Measurements from ENCODE around the gene KIF26B.

KIF26B gene

DNA sequence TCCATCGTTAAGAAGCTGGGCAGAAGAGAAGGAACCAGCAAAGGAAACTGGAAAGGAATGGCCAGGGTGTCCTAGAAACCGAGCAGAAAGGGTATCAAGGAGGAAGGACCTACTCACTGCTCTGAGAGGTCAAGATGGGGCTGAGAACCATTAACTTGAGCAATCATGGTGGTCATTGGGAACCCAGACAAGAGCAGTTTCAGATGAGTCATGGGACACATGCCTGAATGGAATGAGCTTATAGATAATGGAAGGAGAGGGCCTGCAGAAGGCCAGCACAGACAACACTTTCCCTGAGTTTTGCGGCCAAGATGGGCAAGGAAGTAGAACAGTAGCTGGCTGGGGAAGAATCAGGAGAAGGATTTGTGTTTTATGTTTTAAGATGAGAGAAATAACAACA is 383.2 kb downstream of the KIF26B start:
- Histone ChIP-seq H4K8ac (ENCODE audit: low read depth, low read length) (no peak overlapping the region), H3K79me2 (ENCODE audit: control insufficient read depth, insufficient read depth, low read length) (no peaks in the 10 kb centered on the region), H3K4me3 (ENCODE audit: low read length) (no peak overlapping the region), H3K27ac (ENCODE audit: low read depth, low read length) (no peak overlapping the region), H3K27me3 (ENCODE audit: insufficient read depth, low read length, poor library complexity) (no peaks in the 10 kb centered on the region), H2AK5ac (ENCODE audit: low read length) (no peak overlapping the region), H2BK120ac (ENCODE audit: low read depth, low read length) (no peak overlapping the region), H3K56ac (ENCODE audit: low read length) (no peak overlapping the region), H3K18ac (ENCODE audit: low read length) (no peak overlapping the region), H2BK5ac (ENCODE audit: low read length) (no peak overlapping the region), H3K4me2 (ENCODE audit: low read length) (no peak overlapping the region), H2BK15ac (replicated peaks; ENCODE audit: low read depth) (no peak overlapping the region), H3K4me1 (ENCODE audit: control insufficient read depth, low read depth, low read length) (no peaks in the 10 kb centered on the region), H3K79me1 (ENCODE audit: low read length) (no peaks in the 10 kb centered on the region), H4K5ac (ENCODE audit: low read length) (no peak overlapping the region), H3K23ac (ENCODE audit: low read length) (no peak overlapping the region), H3K4ac (ENCODE audit: low read depth, low read length) (no peak overlapping the region), H3K9ac (ENCODE audit: low read length) (no peak overlapping the region), H3K36me3 (ENCODE audit: control insufficient read depth, insufficient read depth, low read length) (no peaks in the 10 kb centered on the region)
- DNase-seq = peak; percentile 6
- no CpG with 5 or more reads among the region's 3 CpGs for WGBS (ENCODE audit: extremely low coverage, insufficient coverage, low lambda C conversion rate)

DNA sequence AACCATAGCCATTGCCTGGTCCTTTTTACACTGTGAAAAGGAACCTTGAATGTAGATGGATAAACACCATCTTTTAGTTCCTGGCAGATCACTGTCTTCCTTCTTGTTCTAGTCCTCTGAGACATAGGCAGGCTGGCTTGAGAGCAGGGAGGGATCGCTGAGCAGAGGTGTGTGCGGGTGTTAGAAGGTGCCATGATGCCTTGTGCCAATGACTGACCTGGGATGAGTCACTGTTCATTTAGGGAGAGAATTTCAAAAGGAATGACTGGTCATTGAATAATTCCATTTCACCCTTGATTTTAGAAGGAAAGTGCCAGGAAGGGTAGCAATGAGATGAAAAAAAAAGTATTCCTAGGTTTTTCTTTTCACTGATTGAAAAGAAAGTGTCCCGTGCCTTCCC is 383.9 kb downstream of the KIF26B start:
- Histone ChIP-seq H3K27ac (ENCODE audit: low read depth, low read length) (no peak overlapping the region), H3K79me2 (ENCODE audit: control insufficient read depth, insufficient read depth, low read length) (no peaks in the 10 kb centered on the region), H3K56ac (ENCODE audit: low read length) (no peak overlapping the region), H3K18ac (ENCODE audit: low read length) (no peak overlapping the region), H2AK5ac (ENCODE audit: low read length) (no peak overlapping the region), H2BK120ac (ENCODE audit: low read depth, low read length) (no peak overlapping the region), H3K4me1 (ENCODE audit: control insufficient read depth, low read depth, low read length) (no peaks in the 10 kb centered on the region), H3K23ac (ENCODE audit: low read length) (no peak overlapping the region), H4K8ac (ENCODE audit: low read depth, low read length) (no peak overlapping the region), H3K36me3 (ENCODE audit: control insufficient read depth, insufficient read depth, low read length) (no peaks in the 10 kb centered on the region), H2BK15ac (replicated peaks; ENCODE audit: low read depth) (no peak overlapping the region), H3K9ac (ENCODE audit: low read length) (no peak overlapping the region), H3K4me3 (ENCODE audit: low read length) (no peak overlapping the region), H3K4me2 (ENCODE audit: low read length) (no peak overlapping the region), H3K4ac (ENCODE audit: low read depth, low read length) (no peak overlapping the region), H3K27me3 (ENCODE audit: insufficient read depth, low read length, poor library complexity) (no peaks in the 10 kb centered on the region), H2BK5ac (ENCODE audit: low read length) (no peak overlapping the region), H3K79me1 (ENCODE audit: low read length) (no peaks in the 10 kb centered on the region), H4K5ac (ENCODE audit: low read length) (no peak overlapping the region)
- no peak for DNase-seq
- WGBS (ENCODE audit: extremely low coverage, insufficient coverage, low lambda C conversion rate) = no CpG with 5 or more reads among the region's 3 CpGs

- H2BK15ac ChIP-seq (replicated peaks; ENCODE audit: low read depth) = no peak overlapping the region
- H3K23ac ChIP-seq (ENCODE audit: low read length) = no peak overlapping the region
- no CpG with 5 or more reads among the region's 14 CpGs for WGBS (ENCODE audit: extremely low coverage, insufficient coverage, low lambda C conversion rate)
- no peak overlapping the region for H4K5ac ChIP-seq (ENCODE audit: low read length)
- H3K4me3 ChIP-seq (ENCODE audit: low read length) = no peak overlapping the region
- H3K79me1 ChIP-seq (ENCODE audit: low read length) = no peaks in the 10 kb centered on the region
- H3K56ac ChIP-seq (ENCODE audit: low read length) = no peak overlapping the region
- no peak overlapping the region for H2BK5ac ChIP-seq (ENCODE audit: low read length)
- H3K79me2 ChIP-seq (ENCODE audit: control insufficient read depth, insufficient read depth, low read length) = no peaks in the 10 kb centered on the region
- no peak overlapping the region for H2AK5ac ChIP-seq (ENCODE audit: low read length)
- H4K8ac ChIP-seq (ENCODE audit: low read depth, low read length) = no peak overlapping the region
- H3K36me3 ChIP-seq (ENCODE audit: control insufficient read depth, insufficient read depth, low read length) = no peaks in the 10 kb centered on the region
- no peak overlapping the region for H3K27ac ChIP-seq (ENCODE audit: low read depth, low read length)
- no peak overlapping the region for H3K4me2 ChIP-seq (ENCODE audit: low read length)
- no peaks in the 10 kb centered on the region for H3K4me1 ChIP-seq (ENCODE audit: control insufficient read depth, low read depth, low read length)
- H3K27me3 ChIP-seq (ENCODE audit: insufficient read depth, low read length, poor library complexity) = no peaks in the 10 kb centered on the region
- no peak overlapping the region for H3K9ac ChIP-seq (ENCODE audit: low read length)
- no peak for DNase-seq
- no peak overlapping the region for H3K18ac ChIP-seq (ENCODE audit: low read length)
- no peak overlapping the region for H3K4ac ChIP-seq (ENCODE audit: low read depth, low read length)
- no peak overlapping the region for H2BK120ac ChIP-seq (ENCODE audit: low read depth, low read length)
Observed at GRCh38 chr1:245541369-245541768, 386.6 kb downstream of the KIF26B start.

- H3K36me3 ChIP-seq (ENCODE audit: control insufficient read depth, insufficient read depth, low read length) = no peaks in the 10 kb centered on the region
- no peak overlapping the region for H3K23ac ChIP-seq (ENCODE audit: low read length)
- H2BK120ac ChIP-seq (ENCODE audit: low read depth, low read length) = no peak overlapping the region
- no peak overlapping the region for H3K4me2 ChIP-seq (ENCODE audit: low read length)
- no peaks in the 10 kb centered on the region for H3K79me1 ChIP-seq (ENCODE audit: low read length)
- no peak overlapping the region for H2AK5ac ChIP-seq (ENCODE audit: low read length)
- no peaks in the 10 kb centered on the region for H3K79me2 ChIP-seq (ENCODE audit: control insufficient read depth, insufficient read depth, low read length)
- no peak overlapping the region for H3K4me3 ChIP-seq (ENCODE audit: low read length)
- no peaks in the 10 kb centered on the region for H3K4me1 ChIP-seq (ENCODE audit: control insufficient read depth, low read depth, low read length)
- H3K18ac ChIP-seq (ENCODE audit: low read length) = no peak overlapping the region
- WGBS (ENCODE audit: extremely low coverage, insufficient coverage, low lambda C conversion rate) = no CpG with 5 or more reads among the region's 6 CpGs
- no peak overlapping the region for H3K9ac ChIP-seq (ENCODE audit: low read length)
- H3K27me3 ChIP-seq (ENCODE audit: insufficient read depth, low read length, poor library complexity) = no peaks in the 10 kb centered on the region
- no peak overlapping the region for H2BK15ac ChIP-seq (replicated peaks; ENCODE audit: low read depth)
- no peak overlapping the region for H3K56ac ChIP-seq (ENCODE audit: low read length)
- H4K8ac ChIP-seq (ENCODE audit: low read depth, low read length) = no peak overlapping the region
- no peak overlapping the region for H3K27ac ChIP-seq (ENCODE audit: low read depth, low read length)
- no peak for DNase-seq
- H2BK5ac ChIP-seq (ENCODE audit: low read length) = no peak overlapping the region
- no peak overlapping the region for H4K5ac ChIP-seq (ENCODE audit: low read length)
- H3K4ac ChIP-seq (ENCODE audit: low read depth, low read length) = no peak overlapping the region
Observed at GRCh38 chr1:245542365-245542764, 387.6 kb downstream of the KIF26B start.

DNA sequence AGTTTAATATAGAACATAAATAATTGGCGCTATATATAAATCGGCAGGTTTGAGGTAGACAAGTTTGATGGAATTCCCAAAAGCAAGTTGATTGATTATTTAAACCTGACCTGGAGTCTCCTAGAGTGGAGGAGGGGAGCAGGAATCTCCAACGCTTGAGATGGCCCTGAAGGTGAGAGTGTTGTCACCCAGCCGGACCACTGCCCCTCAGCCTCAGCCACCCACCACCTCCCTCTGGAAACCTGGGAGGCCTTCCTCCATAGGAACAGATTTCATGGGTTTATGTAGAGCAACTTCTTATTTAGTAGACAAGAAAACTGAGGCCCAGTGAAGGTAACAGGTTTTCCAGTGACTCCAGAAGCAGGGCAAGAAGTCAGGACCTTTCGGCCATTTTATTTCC is 389.5 kb downstream of the KIF26B start:
- H2BK120ac ChIP-seq (ENCODE audit: low read depth, low read length) = no peak overlapping the region
- H3K56ac ChIP-seq (ENCODE audit: low read length) = no peak overlapping the region
- no peak overlapping the region for H3K4ac ChIP-seq (ENCODE audit: low read depth, low read length)
- H3K4me2 ChIP-seq (ENCODE audit: low read length) = no peak overlapping the region
- WGBS (ENCODE audit: extremely low coverage, insufficient coverage, low lambda C conversion rate) = no CpG with 5 or more reads among the region's 5 CpGs
- no peak overlapping the region for H3K18ac ChIP-seq (ENCODE audit: low read length)
- H2AK5ac ChIP-seq (ENCODE audit: low read length) = no peak overlapping the region
- DNase-seq = no peak
- no peaks in the 10 kb centered on the region for H3K27me3 ChIP-seq (ENCODE audit: insufficient read depth, low read length, poor library complexity)
- no peak overlapping the region for H2BK15ac ChIP-seq (replicated peaks; ENCODE audit: low read depth)
- no peaks in the 10 kb centered on the region for H3K79me2 ChIP-seq (ENCODE audit: control insufficient read depth, insufficient read depth, low read length)
- H3K4me1 ChIP-seq (ENCODE audit: control insufficient read depth, low read depth, low read length) = no peaks in the 10 kb centered on the region
- no peak overlapping the region for H3K23ac ChIP-seq (ENCODE audit: low read length)
- no peak overlapping the region for H4K5ac ChIP-seq (ENCODE audit: low read length)
- H3K27ac ChIP-seq (ENCODE audit: low read depth, low read length) = no peak overlapping the region
- H3K4me3 ChIP-seq (ENCODE audit: low read length) = no peak overlapping the region
- H2BK5ac ChIP-seq (ENCODE audit: low read length) = no peak overlapping the region
- no peaks in the 10 kb centered on the region for H3K36me3 ChIP-seq (ENCODE audit: control insufficient read depth, insufficient read depth, low read length)
- H4K8ac ChIP-seq (ENCODE audit: low read depth, low read length) = no peak overlapping the region
- no peaks in the 10 kb centered on the region for H3K79me1 ChIP-seq (ENCODE audit: low read length)
- H3K9ac ChIP-seq (ENCODE audit: low read length) = no peak overlapping the region

DNA sequence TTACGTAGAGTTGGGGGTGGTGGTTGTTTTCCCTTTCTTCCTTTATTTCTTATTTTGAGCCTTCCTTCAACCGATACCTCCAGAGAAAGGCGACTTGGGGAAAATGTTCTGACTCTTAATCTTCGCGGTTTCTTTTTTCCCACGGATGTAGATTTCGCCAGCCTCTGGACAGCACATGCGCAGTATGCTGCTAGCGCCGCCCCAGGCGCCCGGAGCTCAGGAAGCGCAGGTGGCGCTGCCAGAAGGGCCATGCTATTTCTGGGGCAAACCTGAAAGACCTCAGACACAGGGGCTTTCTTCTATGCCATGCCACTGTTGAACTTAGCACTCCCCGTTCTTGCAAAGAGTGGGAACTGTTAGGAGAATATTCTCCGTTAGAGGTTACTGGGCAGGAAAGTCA is 392.1 kb downstream of the KIF26B start:
- WGBS (ENCODE audit: extremely low coverage, insufficient coverage, low lambda C conversion rate) = no CpG with 5 or more reads among the region's 16 CpGs
- H3K4ac ChIP-seq (ENCODE audit: low read depth, low read length) = no peak overlapping the region
- H3K79me1 ChIP-seq (ENCODE audit: low read length) = no peaks in the 10 kb centered on the region
- H3K27ac ChIP-seq (ENCODE audit: low read depth, low read length) = no peak overlapping the region
- H3K36me3 ChIP-seq (ENCODE audit: control insufficient read depth, insufficient read depth, low read length) = no peaks in the 10 kb centered on the region
- no peak overlapping the region for H4K5ac ChIP-seq (ENCODE audit: low read length)
- H3K23ac ChIP-seq (ENCODE audit: low read length) = no peak overlapping the region
- no peak overlapping the region for H2AK5ac ChIP-seq (ENCODE audit: low read length)
- no peak overlapping the region for H3K18ac ChIP-seq (ENCODE audit: low read length)
- H3K4me3 ChIP-seq (ENCODE audit: low read length) = no peak overlapping the region
- no peak overlapping the region for H2BK15ac ChIP-seq (replicated peaks; ENCODE audit: low read depth)
- H3K79me2 ChIP-seq (ENCODE audit: control insufficient read depth, insufficient read depth, low read length) = no peaks in the 10 kb centered on the region
- H2BK5ac ChIP-seq (ENCODE audit: low read length) = no peak overlapping the region
- H3K9ac ChIP-seq (ENCODE audit: low read length) = no peak overlapping the region
- no peak for DNase-seq
- no peak overlapping the region for H4K8ac ChIP-seq (ENCODE audit: low read depth, low read length)
- no peak overlapping the region for H2BK120ac ChIP-seq (ENCODE audit: low read depth, low read length)
- no peaks in the 10 kb centered on the region for H3K4me1 ChIP-seq (ENCODE audit: control insufficient read depth, low read depth, low read length)
- H3K27me3 ChIP-seq (ENCODE audit: insufficient read depth, low read length, poor library complexity) = no peaks in the 10 kb centered on the region
- H3K4me2 ChIP-seq (ENCODE audit: low read length) = no peak overlapping the region
- H3K56ac ChIP-seq (ENCODE audit: low read length) = no peak overlapping the region

All from mesendoderm (in vitro differentiated cells).